Calu3 (cell line): Measurements from ENCODE around the gene CHRD. TPM values are rescaled to one million over a fixed set of nuclear protein-coding genes. Genes with fewer than 3 reads are reported as not detected.

Experiments
- BruUV-seq: library from RNA; stranded (reverse); fragments of 400-500 nt; replicated peaks from 2 replicates; lab custom pipeline; 2021; lab: Mats Ljungman, UMichigan
- CTCF ChIA-PET: fragments of 300-600 bp; sonication (Branson Sonifier 250); formaldehyde crosslinking; loops from one replicate; lab custom pipeline; 2022; ENCODE audit warnings: antibody characterized with exemption; lab: Charles Lee
- DNase-seq: peaks from one replicate; pipeline ENCODE4 v3.0.0; 2022
- H3K27ac Mint-ChIP-seq: one replicate; pipeline ENCODE4 v1.8.0; 2022; ENCODE audit warnings: mixed read lengths; ENCODE audit not compliant: unreplicated experiment
- H3K27me3 Mint-ChIP-seq: one replicate; pipeline ENCODE4 v1.8.0; 2022; ENCODE audit warnings: mixed read lengths; ENCODE audit not compliant: unreplicated experiment
- H3K36me3 Mint-ChIP-seq: one replicate; pipeline ENCODE4 v1.8.0; 2022; ENCODE audit warnings: mild to moderate bottlenecking, moderate library complexity, mixed read lengths; ENCODE audit not compliant: insufficient read depth, unreplicated experiment
- H3K4me1 Mint-ChIP-seq: one replicate; pipeline ENCODE4 v1.8.0; 2022; ENCODE audit warnings: mild to moderate bottlenecking, low read depth, mixed read lengths; ENCODE audit not compliant: unreplicated experiment
- H3K4me3 Mint-ChIP-seq: one replicate; pipeline ENCODE4 v1.8.0; 2022; ENCODE audit warnings: mild to moderate bottlenecking, low read depth, moderate library complexity, mixed read lengths; ENCODE audit not compliant: unreplicated experiment
- H3K9me3 Mint-ChIP-seq: one replicate; pipeline ENCODE4 v1.8.0; 2022; ENCODE audit warnings: low read depth, mixed read lengths; ENCODE audit not compliant: unreplicated experiment
- intact Hi-C: fragments of 100-400 bp; cut with micrococcal nuclease; formaldehyde crosslinking; loops from one replicate; pipeline ENCODE4 v1.10.0; 2022; ENCODE audit not compliant: unreplicated experiment
- total RNA-seq: library from RNA; stranded (reverse); gene quantifications from 2 replicates; pipeline ENCODE4 v1.2.3, GENCODE V29; 2022
- TF ChIP-seq, protein P1 (sequence below): fragments of 200-600 bp; IDR thresholded peaks from one replicate; pipeline ENCODE4 v1.8.0; 2022; ENCODE audit warnings: antibody characterized with exemption; ENCODE audit not compliant: unreplicated experiment

The CHRD gene
- total RNA-seq, 1 experiment from 2014 or later = not detected

DNA sequence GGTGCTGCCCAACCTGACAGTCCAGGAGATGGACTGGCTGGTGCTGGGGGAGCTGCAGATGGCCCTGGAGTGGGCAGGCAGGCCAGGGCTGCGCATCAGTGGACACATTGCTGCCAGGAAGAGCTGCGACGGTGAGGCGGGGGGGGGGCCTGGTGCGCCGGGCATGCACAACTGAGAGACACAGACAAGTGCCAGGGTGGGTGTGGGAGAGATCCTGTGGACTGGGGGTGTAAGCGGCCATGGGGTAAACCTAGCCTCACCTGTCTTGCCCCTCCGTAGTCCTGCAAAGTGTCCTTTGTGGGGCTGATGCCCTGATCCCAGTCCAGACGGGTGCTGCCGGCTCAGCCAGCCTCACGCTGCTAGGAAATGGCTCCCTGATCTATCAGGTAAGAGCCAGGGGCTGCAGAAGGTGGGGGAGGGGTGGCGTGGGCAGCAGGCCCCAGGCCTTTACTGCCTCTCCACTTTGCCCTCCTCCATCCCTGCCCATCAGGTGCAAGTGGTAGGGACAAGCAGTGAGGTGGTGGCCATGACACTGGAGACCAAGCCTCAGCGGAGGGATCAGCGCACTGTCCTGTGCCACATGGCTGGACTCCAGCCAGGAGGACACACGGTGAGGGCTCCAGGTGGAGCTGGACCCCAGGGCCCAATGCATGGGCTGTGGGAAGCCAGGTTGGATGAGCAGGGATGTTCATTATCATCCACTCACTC, 3.3 kb downstream of the CHRD start:
- no peak for DNase-seq
- no TSS peak for BruUV-seq
- no peaks in the 10 kb centered on the region for H3K36me3 Mint-ChIP-seq
- no peak overlapping the region for H3K27ac Mint-ChIP-seq
- no peaks in the 10 kb centered on the region for H3K4me1 Mint-ChIP-seq
- H3K27me3 Mint-ChIP-seq = peaks cover 94% of the 10 kb centered on the region
- CTCF ChIA-PET = interaction anchor here (1.1 to 1.4 kb wide), 2 partner anchors 12 to 29 kb away, joined by 3 to 6 read pairs; no protein-coding TSS in a partner anchor
- no peak overlapping the region for H3K4me3 Mint-ChIP-seq
- intact Hi-C loops = no loop called here
- no peaks in the 10 kb centered on the region for H3K9me3 Mint-ChIP-seq
- TF ChIP-seq, protein P1, sequence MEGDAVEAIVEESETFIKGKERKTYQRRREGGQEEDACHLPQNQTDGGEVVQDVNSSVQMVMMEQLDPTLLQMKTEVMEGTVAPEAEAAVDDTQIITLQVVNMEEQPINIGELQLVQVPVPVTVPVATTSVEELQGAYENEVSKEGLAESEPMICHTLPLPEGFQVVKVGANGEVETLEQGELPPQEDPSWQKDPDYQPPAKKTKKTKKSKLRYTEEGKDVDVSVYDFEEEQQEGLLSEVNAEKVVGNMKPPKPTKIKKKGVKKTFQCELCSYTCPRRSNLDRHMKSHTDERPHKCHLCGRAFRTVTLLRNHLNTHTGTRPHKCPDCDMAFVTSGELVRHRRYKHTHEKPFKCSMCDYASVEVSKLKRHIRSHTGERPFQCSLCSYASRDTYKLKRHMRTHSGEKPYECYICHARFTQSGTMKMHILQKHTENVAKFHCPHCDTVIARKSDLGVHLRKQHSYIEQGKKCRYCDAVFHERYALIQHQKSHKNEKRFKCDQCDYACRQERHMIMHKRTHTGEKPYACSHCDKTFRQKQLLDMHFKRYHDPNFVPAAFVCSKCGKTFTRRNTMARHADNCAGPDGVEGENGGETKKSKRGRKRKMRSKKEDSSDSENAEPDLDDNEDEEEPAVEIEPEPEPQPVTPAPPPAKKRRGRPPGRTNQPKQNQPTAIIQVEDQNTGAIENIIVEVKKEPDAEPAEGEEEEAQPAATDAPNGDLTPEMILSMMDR = no peak

DNA sequence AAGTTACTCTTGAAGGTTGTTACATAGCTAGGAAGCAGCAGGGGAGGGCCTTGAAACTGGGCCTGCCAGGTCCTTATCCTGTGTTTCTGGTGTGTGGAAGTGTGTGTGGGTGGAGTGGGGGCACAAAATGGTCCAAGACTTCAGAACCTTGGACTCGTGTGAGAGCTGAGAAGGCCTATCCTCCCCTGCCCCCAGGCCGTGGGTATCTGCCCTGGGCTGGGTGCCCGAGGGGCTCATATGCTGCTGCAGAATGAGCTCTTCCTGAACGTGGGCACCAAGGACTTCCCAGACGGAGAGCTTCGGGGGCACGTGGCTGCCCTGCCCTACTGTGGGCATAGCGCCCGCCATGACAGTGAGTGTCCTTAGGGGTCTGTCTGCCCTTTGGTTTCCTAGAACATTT, 4.5 kb downstream of the CHRD start:
- DNase-seq = no peak
- intact Hi-C loops = no loop called here
- Mint-ChIP-seq H3K9me3 (no peaks in the 10 kb centered on the region), H3K27ac (no peak overlapping the region), H3K27me3 (peaks cover 94% of the 10 kb centered on the region), H3K36me3 (no peaks in the 10 kb centered on the region), H3K4me1 (no peaks in the 10 kb centered on the region), H3K4me3 (no peak overlapping the region)
- TF ChIP-seq, protein P1 = no peak
- CTCF ChIA-PET = interaction anchor here (1.0 to 2.4 kb wide), 4 partner anchors 9 to 177 kb away, joined by 3 to 6 read pairs (median 5); partner anchors contain the start of gene EPHB3
- BruUV-seq = no TSS peak

DNA sequence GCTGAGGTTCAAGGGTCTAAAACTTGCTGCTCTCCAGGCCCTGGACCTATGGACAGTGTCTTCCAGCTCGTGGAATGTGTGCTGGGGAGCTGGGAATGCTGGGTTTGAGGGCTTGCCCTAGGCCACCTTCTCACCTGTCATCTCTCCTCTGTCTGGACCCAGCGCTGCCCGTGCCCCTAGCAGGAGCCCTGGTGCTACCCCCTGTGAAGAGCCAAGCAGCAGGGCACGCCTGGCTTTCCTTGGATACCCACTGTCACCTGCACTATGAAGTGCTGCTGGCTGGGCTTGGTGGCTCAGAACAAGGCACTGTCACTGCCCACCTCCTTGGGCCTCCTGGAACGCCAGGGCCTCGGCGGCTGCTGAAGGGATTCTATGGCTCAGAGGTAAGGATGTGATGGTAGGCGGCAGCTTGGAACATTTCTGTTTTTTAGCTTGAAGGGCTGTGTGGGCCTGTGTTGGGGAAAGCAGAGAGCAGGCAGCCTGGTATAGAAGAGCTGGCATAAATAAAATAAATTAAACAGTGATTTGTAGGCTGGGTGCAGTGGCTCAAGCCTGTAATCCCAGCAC, 5.1 kb downstream of the CHRD start:
- CTCF ChIA-PET = interaction anchor here (1.0 to 2.4 kb wide), 4 partner anchors 9 to 177 kb away, joined by 3 to 6 read pairs (median 5); partner anchors contain the start of gene EPHB3
- H3K36me3 Mint-ChIP-seq = no peaks in the 10 kb centered on the region
- BruUV-seq = no TSS peak

DNA sequence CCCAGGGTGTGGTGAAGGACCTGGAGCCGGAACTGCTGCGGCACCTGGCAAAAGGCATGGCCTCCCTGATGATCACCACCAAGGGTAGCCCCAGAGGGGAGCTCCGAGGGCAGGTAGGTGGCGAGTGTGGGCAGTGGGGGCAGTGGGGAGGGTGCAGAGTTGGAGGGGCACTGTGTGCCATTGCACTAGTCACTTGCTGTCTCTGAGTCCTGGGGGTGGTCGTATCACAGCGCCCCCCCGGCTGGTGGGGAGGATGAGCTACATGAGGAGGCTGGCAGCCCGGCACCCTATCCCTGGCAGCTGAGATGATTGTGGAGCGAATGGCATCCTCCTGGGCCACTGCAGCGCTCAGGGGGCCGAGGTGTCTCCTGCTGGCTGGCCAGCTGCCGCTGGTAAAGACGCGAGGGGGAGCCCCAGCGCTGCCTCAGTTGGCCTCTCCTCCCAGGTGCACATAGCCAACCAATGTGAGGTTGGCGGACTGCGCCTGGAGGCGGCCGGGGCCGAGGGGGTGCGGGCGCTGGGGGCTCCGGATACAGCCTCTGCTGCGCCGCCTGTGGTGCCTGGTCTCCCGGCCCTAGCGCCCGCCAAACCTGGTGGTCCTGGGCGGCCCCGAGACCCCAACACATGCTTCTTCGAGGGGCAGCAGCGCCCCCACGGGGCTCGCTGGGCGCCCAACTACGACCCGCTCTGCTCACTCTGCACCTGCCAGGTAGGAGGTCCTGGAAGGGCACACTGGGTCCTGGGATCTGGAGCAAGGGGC, 6.4 kb downstream of the CHRD start:
- no TSS peak for BruUV-seq
- CTCF ChIA-PET = interaction anchor here (0.6 to 2.4 kb wide), 5 partner anchors 11 to 144 kb away, joined by 3 to 6 read pairs (median 5); no protein-coding TSS in a partner anchor
- H3K4me1 Mint-ChIP-seq = no peaks in the 10 kb centered on the region
- H3K9me3 Mint-ChIP-seq = no peaks in the 10 kb centered on the region
- intact Hi-C loops = no loop called here
- no peak overlapping the region for H3K4me3 Mint-ChIP-seq
- TF ChIP-seq, protein P1 = no peak
- no peak for DNase-seq
- no peak overlapping the region for H3K27ac Mint-ChIP-seq
- peaks cover 100% of the 10 kb centered on the region for H3K27me3 Mint-ChIP-seq
- no peaks in the 10 kb centered on the region for H3K36me3 Mint-ChIP-seq

More for the DNA sequence above, 5.1 kb downstream of the CHRD start:
- intact Hi-C loops = no loop called here
- no peak for DNase-seq
- no peaks in the 10 kb centered on the region for H3K9me3 Mint-ChIP-seq
- H3K27me3 Mint-ChIP-seq = peaks cover 95% of the 10 kb centered on the region
- no peak overlapping the region for H3K4me3 Mint-ChIP-seq
- TF ChIP-seq, protein P1 = no peak
- H3K27ac Mint-ChIP-seq = no peak overlapping the region
- no peaks in the 10 kb centered on the region for H3K4me1 Mint-ChIP-seq
